ENCODE data around the gene SARM1.

Gene SARM1

DNA sequence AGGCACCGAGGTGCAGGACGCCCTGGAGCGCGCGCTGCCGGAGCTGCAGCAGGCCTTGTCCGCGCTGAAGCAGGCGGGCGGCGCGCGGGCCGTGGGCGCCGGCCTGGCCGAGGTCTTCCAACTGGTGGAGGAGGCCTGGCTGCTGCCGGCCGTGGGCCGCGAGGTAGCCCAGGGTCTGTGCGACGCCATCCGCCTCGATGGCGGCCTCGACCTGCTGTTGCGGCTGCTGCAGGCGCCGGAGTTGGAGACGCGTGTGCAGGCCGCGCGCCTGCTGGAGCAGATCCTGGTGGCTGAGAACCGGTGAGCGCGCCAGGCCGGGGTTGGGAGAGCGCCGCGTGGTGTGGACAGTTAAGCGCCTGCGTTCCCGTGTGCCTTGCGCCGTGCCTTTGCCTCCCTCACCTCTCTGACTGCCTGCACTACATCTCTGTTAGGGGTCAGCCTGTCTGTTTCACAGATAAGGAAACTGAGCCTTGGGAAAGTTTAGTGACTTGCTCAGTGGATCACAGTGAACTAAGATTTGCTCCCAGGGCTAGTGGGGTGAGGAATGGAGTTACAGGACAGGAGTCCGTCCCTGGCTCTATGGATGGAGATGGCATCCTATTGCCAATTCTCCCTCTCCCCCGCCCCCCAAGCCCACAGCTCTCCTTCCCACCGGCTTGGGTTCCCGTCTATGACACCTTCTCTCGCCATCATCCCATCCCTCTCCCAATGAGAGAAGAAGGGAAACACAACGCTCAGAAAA lies 880 bp downstream of the SARM1 start:
- DNase-seq: peak; percentile 30
- TF ChIP-seq, protein P1, sequence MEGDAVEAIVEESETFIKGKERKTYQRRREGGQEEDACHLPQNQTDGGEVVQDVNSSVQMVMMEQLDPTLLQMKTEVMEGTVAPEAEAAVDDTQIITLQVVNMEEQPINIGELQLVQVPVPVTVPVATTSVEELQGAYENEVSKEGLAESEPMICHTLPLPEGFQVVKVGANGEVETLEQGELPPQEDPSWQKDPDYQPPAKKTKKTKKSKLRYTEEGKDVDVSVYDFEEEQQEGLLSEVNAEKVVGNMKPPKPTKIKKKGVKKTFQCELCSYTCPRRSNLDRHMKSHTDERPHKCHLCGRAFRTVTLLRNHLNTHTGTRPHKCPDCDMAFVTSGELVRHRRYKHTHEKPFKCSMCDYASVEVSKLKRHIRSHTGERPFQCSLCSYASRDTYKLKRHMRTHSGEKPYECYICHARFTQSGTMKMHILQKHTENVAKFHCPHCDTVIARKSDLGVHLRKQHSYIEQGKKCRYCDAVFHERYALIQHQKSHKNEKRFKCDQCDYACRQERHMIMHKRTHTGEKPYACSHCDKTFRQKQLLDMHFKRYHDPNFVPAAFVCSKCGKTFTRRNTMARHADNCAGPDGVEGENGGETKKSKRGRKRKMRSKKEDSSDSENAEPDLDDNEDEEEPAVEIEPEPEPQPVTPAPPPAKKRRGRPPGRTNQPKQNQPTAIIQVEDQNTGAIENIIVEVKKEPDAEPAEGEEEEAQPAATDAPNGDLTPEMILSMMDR (IDR thresholded peaks at IDR 0.05; ENCODE audit: low read depth, low read length): no peak
- H3K4me3 ChIP-seq (ENCODE audit: low read depth, low read length): peak overlapping the region; percentile 77

GRCh38 chr17:28372945-28373274 lies 1.4 kb downstream of the SARM1 start:
- H3K27me3 ChIP-seq: no peaks in the 10 kb centered on the region
- peaks cover 5% of the 10 kb centered on the region; the same call in 1 of the 2 replicates for H3K4me1 ChIP-seq
- peak overlapping the region; percentile 77 for H3K4me3 ChIP-seq (ENCODE audit: low read depth, low read length)
- TF ChIP-seq, protein P1 (IDR thresholded peaks at IDR 0.05; ENCODE audit: low read depth, low read length): no peak
- H3K36me3 ChIP-seq: no peaks in the 10 kb centered on the region
- no peak for DNase-seq
- no peaks in the 10 kb centered on the region for H3K9me3 ChIP-seq

More for the DNA sequence above, 880 bp downstream of the SARM1 start:
- H3K9me3 ChIP-seq: no peaks in the 10 kb centered on the region
- peaks cover 5% of the 10 kb centered on the region; the same call in 1 of the 2 replicates for H3K4me1 ChIP-seq
- H3K27me3 ChIP-seq: no peaks in the 10 kb centered on the region
- H3K36me3 ChIP-seq: no peaks in the 10 kb centered on the region

DNA sequence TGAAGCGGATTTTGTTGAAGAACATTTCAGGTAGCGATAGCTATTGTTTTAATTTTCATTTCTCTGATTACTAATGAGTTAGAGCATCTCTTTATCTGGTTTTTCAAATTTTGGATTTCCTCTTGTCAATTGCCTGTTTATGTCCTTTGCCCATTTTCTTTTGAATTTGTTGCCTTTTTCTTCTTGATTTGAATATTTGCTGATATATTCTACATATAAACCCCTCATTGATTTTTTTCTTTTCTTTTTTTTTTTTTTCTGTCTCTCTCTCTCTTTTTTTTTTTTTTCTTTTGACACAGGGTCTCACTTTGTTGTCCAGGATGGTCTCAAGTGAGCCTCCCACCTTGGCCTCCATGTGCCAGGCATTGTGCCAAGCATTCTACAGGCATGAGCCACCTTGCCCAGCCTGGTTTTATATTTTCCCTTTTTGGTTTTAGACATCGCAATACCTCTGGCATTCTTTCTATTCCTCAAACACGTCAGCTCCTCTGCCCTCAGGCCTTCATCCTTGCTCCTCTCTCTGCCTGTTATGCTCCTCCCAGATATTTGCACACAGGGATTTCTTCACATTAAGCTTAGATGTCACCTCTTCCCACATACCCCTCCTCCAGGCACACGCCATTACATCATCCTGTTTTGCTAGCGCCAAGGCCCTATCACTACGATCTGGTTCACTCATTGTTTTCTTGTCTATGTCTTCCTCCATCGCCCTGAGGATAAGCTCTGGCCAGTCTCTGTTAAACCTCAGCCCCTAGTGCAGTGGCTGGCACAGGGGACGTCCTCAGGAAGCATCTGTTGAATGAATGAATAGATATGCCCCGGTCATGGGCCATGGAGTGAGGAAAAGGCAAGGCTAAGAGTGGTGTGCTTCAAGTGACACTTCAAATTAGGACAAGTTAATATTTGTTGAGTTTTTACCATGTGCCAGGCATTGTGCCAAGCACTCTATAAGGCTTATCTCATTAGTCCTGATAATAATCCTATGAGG lies 8.6 kb downstream of the SARM1 start:
- Histone ChIP-seq H3K4me1 (peaks cover 3% of the 10 kb centered on the region), H3K36me3 (peaks cover 5% of the 10 kb centered on the region; the same call in 1 of the 2 replicates), H3K4me3 (ENCODE audit: low read depth, low read length) (no peak overlapping the region), H3K27me3 (no peaks in the 10 kb centered on the region), H3K9me3 (no peaks in the 10 kb centered on the region)
- peak; percentile 48 for DNase-seq
- TF ChIP-seq, protein P1 (IDR thresholded peaks at IDR 0.05; ENCODE audit: low read depth, low read length): no peak

DNA sequence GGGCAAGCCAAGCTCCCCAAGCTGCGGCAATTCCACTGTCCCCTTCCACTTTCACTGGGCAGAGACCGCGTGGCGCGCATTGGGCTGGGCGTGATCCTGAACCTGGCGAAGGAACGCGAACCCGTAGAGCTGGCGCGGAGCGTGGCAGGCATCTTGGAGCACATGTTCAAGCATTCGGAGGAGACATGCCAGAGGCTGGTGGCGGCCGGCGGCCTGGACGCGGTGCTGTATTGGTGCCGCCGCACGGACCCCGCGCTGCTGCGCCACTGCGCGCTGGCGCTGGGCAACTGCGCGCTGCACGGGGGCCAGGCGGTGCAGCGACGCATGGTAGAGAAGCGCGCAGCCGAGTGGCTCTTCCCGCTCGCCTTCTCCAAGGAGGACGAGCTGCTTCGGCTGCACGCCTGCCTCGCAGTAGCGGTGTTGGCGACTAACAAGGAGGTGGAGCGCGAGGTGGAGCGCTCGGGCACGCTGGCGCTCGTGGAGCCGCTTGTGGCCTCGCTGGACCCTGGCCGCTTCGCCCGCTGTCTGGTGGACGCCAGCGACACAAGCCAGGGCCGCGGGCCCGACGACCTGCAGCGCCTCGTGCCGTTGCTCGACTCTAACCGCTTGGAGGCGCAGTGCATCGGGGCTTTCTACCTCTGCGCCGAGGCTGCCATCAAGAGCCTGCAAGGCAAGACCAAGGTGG lies 9.8 kb downstream of the SARM1 start:
- Histone ChIP-seq H3K9me3 (no peaks in the 10 kb centered on the region), H3K36me3 (peaks cover 5% of the 10 kb centered on the region; the same call in 1 of the 2 replicates), H3K27me3 (no peaks in the 10 kb centered on the region), H3K4me1 (peaks cover 3% of the 10 kb centered on the region), H3K4me3 (ENCODE audit: low read depth, low read length) (no peak overlapping the region)
- TF ChIP-seq, protein P1 (IDR thresholded peaks at IDR 0.05; ENCODE audit: low read depth, low read length): no peak
- DNase-seq: no peak

GRCh38 chr17:28384281-28385036 lies 13.0 kb downstream of the SARM1 start:
- peaks cover 3% of the 10 kb centered on the region for H3K4me1 ChIP-seq
- TF ChIP-seq, protein P1 (IDR thresholded peaks at IDR 0.05; ENCODE audit: low read depth, low read length): no peak
- H3K27me3 ChIP-seq: no peaks in the 10 kb centered on the region
- peaks cover 9% of the 10 kb centered on the region for H3K36me3 ChIP-seq
- H3K4me3 ChIP-seq (ENCODE audit: low read depth, low read length): no peak overlapping the region
- DNase-seq: no peak
- H3K9me3 ChIP-seq: no peaks in the 10 kb centered on the region
